ENCODE data around the gene IGSF22.

GRCh38 chr11:18714443-18714780 lies 11.6 kb downstream of the IGSF22 start:
- TF ChIP-seq SMC3 (IDR thresholded peaks at IDR 0.05; ENCODE audit: low read depth, low read length) (no peak), MAX (IDR thresholded peaks at IDR 0.05; ENCODE audit: low read depth) (no peak), CTCF (IDR thresholded peaks at IDR 0.05) (no peak), CHD2 (IDR thresholded peaks at IDR 0.05; ENCODE audit: low read length, partially characterized antibody) (no peak), TAF1 (IDR thresholded peaks at IDR 0.05; ENCODE audit: borderline replicate concordance, low read depth, low read length) (no peak), PBX3 (IDR thresholded peaks at IDR 0.05) (no peak), RXRA (IDR thresholded peaks at IDR 0.05; ENCODE audit: borderline replicate concordance, low read depth) (no peak), EP300 (IDR thresholded peaks at IDR 0.05; ENCODE audit: borderline replicate concordance in 1 of 2, low read depth in 1 of 2, low read length in 1 of 2) (no peak), RAD21 (IDR thresholded peaks at IDR 0.05; ENCODE audit: low read length) (no peak), POLR2AphosphoS5 (IDR thresholded peaks at IDR 0.05; ENCODE audit: low read depth, low read length) (no peak), YY1 (IDR thresholded peaks at IDR 0.05; ENCODE audit: low read depth) (no peak), RFX5 (IDR thresholded peaks at IDR 0.05; ENCODE audit: low read length) (no peak), NRF1 (IDR thresholded peaks at IDR 0.05; ENCODE audit: low read depth, low read length) (no peak)
